ENCODE results near the gene GABBR2.

DNA sequence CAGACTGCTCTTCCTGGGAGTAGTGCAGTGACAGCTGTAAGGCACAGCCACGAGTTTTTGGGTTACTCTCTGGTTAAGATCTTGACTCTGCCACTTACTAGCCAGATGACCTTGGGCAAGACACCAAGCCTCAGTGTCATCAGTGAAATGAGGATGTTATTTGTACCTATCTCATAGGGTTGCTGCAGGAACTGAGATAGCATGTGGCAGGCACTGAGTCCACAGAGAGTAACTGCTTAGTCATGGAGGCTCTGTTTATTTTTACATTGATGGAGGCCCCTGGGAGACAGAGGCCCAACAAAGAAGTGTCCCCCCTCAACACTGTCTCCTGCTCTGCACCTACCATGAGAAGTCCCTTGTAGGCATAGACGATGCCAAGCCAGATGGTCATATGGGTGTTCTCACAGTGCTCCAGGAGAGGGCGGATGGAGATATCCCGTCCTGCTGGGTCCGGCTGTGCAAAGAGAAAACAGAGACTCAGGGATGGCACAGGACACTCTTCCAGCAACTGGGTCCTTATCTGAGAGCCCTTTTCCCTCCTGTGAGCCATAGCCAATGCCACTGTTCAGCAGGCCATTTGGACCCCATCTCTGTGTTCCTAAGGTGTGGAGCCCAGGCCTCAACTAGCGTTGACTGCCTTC lies 397.9 kb downstream of the GABBR2 start:
- TF ChIP-seq, protein P1, sequence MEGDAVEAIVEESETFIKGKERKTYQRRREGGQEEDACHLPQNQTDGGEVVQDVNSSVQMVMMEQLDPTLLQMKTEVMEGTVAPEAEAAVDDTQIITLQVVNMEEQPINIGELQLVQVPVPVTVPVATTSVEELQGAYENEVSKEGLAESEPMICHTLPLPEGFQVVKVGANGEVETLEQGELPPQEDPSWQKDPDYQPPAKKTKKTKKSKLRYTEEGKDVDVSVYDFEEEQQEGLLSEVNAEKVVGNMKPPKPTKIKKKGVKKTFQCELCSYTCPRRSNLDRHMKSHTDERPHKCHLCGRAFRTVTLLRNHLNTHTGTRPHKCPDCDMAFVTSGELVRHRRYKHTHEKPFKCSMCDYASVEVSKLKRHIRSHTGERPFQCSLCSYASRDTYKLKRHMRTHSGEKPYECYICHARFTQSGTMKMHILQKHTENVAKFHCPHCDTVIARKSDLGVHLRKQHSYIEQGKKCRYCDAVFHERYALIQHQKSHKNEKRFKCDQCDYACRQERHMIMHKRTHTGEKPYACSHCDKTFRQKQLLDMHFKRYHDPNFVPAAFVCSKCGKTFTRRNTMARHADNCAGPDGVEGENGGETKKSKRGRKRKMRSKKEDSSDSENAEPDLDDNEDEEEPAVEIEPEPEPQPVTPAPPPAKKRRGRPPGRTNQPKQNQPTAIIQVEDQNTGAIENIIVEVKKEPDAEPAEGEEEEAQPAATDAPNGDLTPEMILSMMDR (IDR thresholded peaks at IDR 0.05), result no peak
- no peak for TF ChIP-seq EZH2 (IDR thresholded peaks at IDR 0.05; ENCODE audit: borderline replicate concordance, insufficient read depth, low read depth, low read length, poor library complexity, severe bottlenecking)

Data from B cell (primary cell).